Loucy (cell line): ENCODE measurements around the gene ANO7.

ENCODE experiments used
- H2AFZ ChIP-seq: fragments of 200-600 bp; sonication (generic); 2 replicates; pipeline ENCODE4 v1.6.0; 2016; ENCODE audit warnings: antibody characterized with exemption, mild to moderate bottlenecking, low read length, moderate library complexity
- H3F3A ChIP-seq: fragments of 200-600 bp; 2 replicates; pipeline ENCODE4 v1.6.0; 2016; ENCODE audit warnings: antibody characterized with exemption, low read depth, mild to moderate bottlenecking
- H3K27me3 ChIP-seq: fragments of 200-600 bp; sonication (generic); 2 replicates; pipeline ENCODE4 v1.6.1; 2014; ENCODE audit warnings: low read length, mild to moderate bottlenecking; ENCODE audit not compliant: insufficient read depth, poor library complexity, severe bottlenecking
- H3K36me3 ChIP-seq: fragments of 200-600 bp; sonication (generic); 2 replicates; pipeline ENCODE4 v1.6.1; 2016; ENCODE audit warnings: low read length; ENCODE audit not compliant: insufficient read depth
- H3K4me1 ChIP-seq: fragments of 200-600 bp; sonication (generic); 2 replicates; pipeline ENCODE4 v1.5.1; 2014; ENCODE audit warnings: low read length, mild to moderate bottlenecking; ENCODE audit not compliant: insufficient read depth, poor library complexity, severe bottlenecking
- H3K4me2 ChIP-seq: fragments of 200-600 bp; sonication (generic); 2 replicates; pipeline ENCODE4 v1.6.0; 2014; ENCODE audit warnings: antibody characterized with exemption, low read length, low read depth, mild to moderate bottlenecking; ENCODE audit not compliant: poor library complexity, severe bottlenecking
- H3K4me3 ChIP-seq: fragments of 200-600 bp; sonication (generic); 2 replicates; pipeline ENCODE4 v1.5.1; 2014; ENCODE audit warnings: low read length, mild to moderate bottlenecking, mixed read lengths; ENCODE audit not compliant: poor library complexity, severe bottlenecking
- H3K79me2 ChIP-seq: fragments of 200-600 bp; sonication (generic); 2 replicates; pipeline ENCODE4 v1.6.1; 2014; ENCODE audit warnings: low read length; ENCODE audit not compliant: insufficient read depth
- H3K9ac ChIP-seq: fragments of 200-600 bp; sonication (generic); 2 replicates; pipeline ENCODE4 v1.6.0; 2014; ENCODE audit warnings: mild to moderate bottlenecking, low read depth, low read length, moderate library complexity; ENCODE audit not compliant: poor library complexity, severe bottlenecking
- H3K9me2 ChIP-seq: fragments of 200-600 bp; sonication (generic); replicated peaks from 2 replicates; pipeline ENCODE4 v1.6.1; 2016; ENCODE audit warnings: low read depth, low read length, mixed read lengths
- H3K9me3 ChIP-seq: fragments of 200-600 bp; sonication (generic); 2 replicates; pipeline ENCODE4 v1.6.1; 2014; ENCODE audit warnings: mild to moderate bottlenecking, antibody characterized with exemption, low read length, low read depth; ENCODE audit not compliant: insufficient read depth
- H4K20me1 ChIP-seq: fragments of 200-600 bp; sonication (generic); 2 replicates; pipeline ENCODE4 v1.6.0; 2014; ENCODE audit warnings: antibody characterized with exemption, low read length, mild to moderate bottlenecking; ENCODE audit not compliant: insufficient read depth, poor library complexity, severe bottlenecking
- CTCF ChIP-seq: fragments of 200-600 bp; sonication (generic); conservative IDR thresholded peaks from 2 replicates; pipeline ENCODE4 v1.5.1; 2014; ENCODE audit warnings: mild to moderate bottlenecking, antibody characterized with exemption, low read length
- EZH2phosphoT487 ChIP-seq: fragments of 200-600 bp; IDR thresholded peaks from 2 replicates; pipeline ENCODE4 v1.6.1; 2018; ENCODE audit warnings: antibody characterized with exemption, mild to moderate bottlenecking, moderate library complexity, borderline replicate concordance

The ANO7 gene

GRCh38 chr2:241211276-241211675, 22.8 kb downstream of the ANO7 start:
- TF ChIP-seq EZH2phosphoT487 (no peak), CTCF (no peak)
- no peaks in the 10 kb centered on the region for H3F3A ChIP-seq
- no peaks in the 10 kb centered on the region for H3K79me2 ChIP-seq
- no peaks in the 10 kb centered on the region for H3K9me2 ChIP-seq
- peak overlapping the region; percentile 7 for H3K4me2 ChIP-seq
- no peaks in the 10 kb centered on the region for H4K20me1 ChIP-seq
- H2AFZ ChIP-seq = peak overlapping the region; percentile 71; the same call in 1 of the 2 replicates
- no peak overlapping the region for H3K9ac ChIP-seq
- H3K9me3 ChIP-seq = no peaks in the 10 kb centered on the region
- H3K4me3 ChIP-seq = no peak overlapping the region
- peaks cover 3% of the 10 kb centered on the region for H3K4me1 ChIP-seq
- H3K36me3 ChIP-seq = no peaks in the 10 kb centered on the region
- no peaks in the 10 kb centered on the region for H3K27me3 ChIP-seq

GRCh38 chr2:241213041-241213440, 24.6 kb downstream of the ANO7 start:
- H3K79me2 ChIP-seq = no peaks in the 10 kb centered on the region
- H3K27me3 ChIP-seq = no peaks in the 10 kb centered on the region
- no peak overlapping the region for H3K9ac ChIP-seq
- H3K4me2 ChIP-seq = no peak overlapping the region
- peaks cover 3% of the 10 kb centered on the region for H3K4me1 ChIP-seq
- H4K20me1 ChIP-seq = no peaks in the 10 kb centered on the region
- H3K9me3 ChIP-seq = no peaks in the 10 kb centered on the region
- no peaks in the 10 kb centered on the region for H3F3A ChIP-seq
- H3K9me2 ChIP-seq = no peaks in the 10 kb centered on the region
- H3K36me3 ChIP-seq = no peaks in the 10 kb centered on the region
- H2AFZ ChIP-seq = no peak overlapping the region
- H3K4me3 ChIP-seq = no peak overlapping the region
- no peak for TF ChIP-seq CTCF
- no peak for TF ChIP-seq EZH2phosphoT487

GRCh38 chr2:241213567-241213966, 25.1 kb downstream of the ANO7 start:
- Histone ChIP-seq H3K4me1 (peaks cover 3% of the 10 kb centered on the region), H4K20me1 (no peaks in the 10 kb centered on the region), H3K9ac (no peak overlapping the region), H3K79me2 (no peaks in the 10 kb centered on the region), H3K4me2 (no peak overlapping the region), H3F3A (no peaks in the 10 kb centered on the region), H3K4me3 (no peak overlapping the region), H2AFZ (no peak overlapping the region), H3K36me3 (no peaks in the 10 kb centered on the region), H3K9me3 (no peaks in the 10 kb centered on the region), H3K27me3 (no peaks in the 10 kb centered on the region), H3K9me2 (no peaks in the 10 kb centered on the region)
- TF ChIP-seq EZH2phosphoT487 (no peak), CTCF (no peak)
